ENCODE data around the gene PIK3C3.

GRCh38 chr18:42001801-42002200 is 46.8 kb downstream of the PIK3C3 start:
- TF ChIP-seq CTCF (IDR thresholded peaks at IDR 0.05) (no peak), POLR2A (IDR thresholded peaks at IDR 0.05) (no peak)
